Neutrophil (primary cell): Measurements from ENCODE around the gene FNBP1L.

Experiments
- H3K27ac ChIP-seq: fragments of 200-600 bp; sonication (generic); 2 replicates; pipeline ENCODE4 v1.5.1; 2016; ENCODE audit warnings: mild to moderate bottlenecking, moderate library complexity
- H3K27me3 ChIP-seq: fragments of 200-600 bp; sonication (generic); 2 replicates; pipeline ENCODE4 v1.6.0; 2016; ENCODE audit warnings: mild to moderate bottlenecking
- H3K36me3 ChIP-seq: fragments of 200-600 bp; sonication (generic); 2 replicates; pipeline ENCODE4 v1.5.1; 2017
- H3K4me1 ChIP-seq, 2 experiments: fragments of 200-600 bp in 1 of 2; sonication (generic) in 1 of 2; 1 replicate in 1 of 2; 2 replicates in 1 of 2; pipeline versions ENCODE4 v1.5.1 to v1.6.1; 2013 to 2016; ENCODE audit warnings: low read depth in 1 of 2, low read length in 1 of 2, mild to moderate bottlenecking in 1 of 2, moderate library complexity in 1 of 2; ENCODE audit not compliant: control insufficient read depth in 1 of 2, insufficient read depth in 1 of 2
- H3K4me3 ChIP-seq, 2 experiments: fragments of 200-600 bp in 1 of 2; sonication (generic) in 1 of 2; 1 replicate in 1 of 2; 2 replicates in 1 of 2; pipeline ENCODE4 v1.5.1; 2013 to 2016; ENCODE audit warnings: low read depth in 1 of 2, low read length in 1 of 2, mild to moderate bottlenecking in 1 of 2, moderate library complexity in 1 of 2
- H3K9me3 ChIP-seq: fragments of 200-600 bp; sonication (generic); 2 replicates; pipeline ENCODE4 v1.5.1; 2016
- CTCF ChIP-seq: fragments of 200-600 bp; sonication (generic); IDR thresholded peaks from 2 replicates; pipeline ENCODE4 v1.5.1; 2016; ENCODE audit warnings: antibody characterized with exemption

The FNBP1L gene

GRCh38 chr1:93598396-93598795 lies 150.5 kb downstream of the FNBP1L start:
- H3K36me3 ChIP-seq, result no peaks in the 10 kb centered on the region
- no peaks in the 10 kb centered on the region for H3K9me3 ChIP-seq
- H3K27me3 ChIP-seq, result no peaks in the 10 kb centered on the region
- H3K4me3 ChIP-seq, result no peak overlapping the region
- no peak overlapping the region for H3K27ac ChIP-seq
- no peaks in the 10 kb centered on the region for H3K4me1 ChIP-seq
- TF ChIP-seq CTCF, result no peak

- no peaks in the 10 kb centered on the region for H3K27me3 ChIP-seq
- H3K4me1 ChIP-seq, result no peaks in the 10 kb centered on the region
- H3K9me3 ChIP-seq, result no peaks in the 10 kb centered on the region
- no peak overlapping the region for H3K4me3 ChIP-seq
- TF ChIP-seq CTCF, result no peak
- H3K36me3 ChIP-seq, result no peaks in the 10 kb centered on the region
- H3K27ac ChIP-seq, result no peak overlapping the region
Observed at GRCh38 chr1:93598861-93599439, 151.0 kb downstream of the FNBP1L start.

DNA sequence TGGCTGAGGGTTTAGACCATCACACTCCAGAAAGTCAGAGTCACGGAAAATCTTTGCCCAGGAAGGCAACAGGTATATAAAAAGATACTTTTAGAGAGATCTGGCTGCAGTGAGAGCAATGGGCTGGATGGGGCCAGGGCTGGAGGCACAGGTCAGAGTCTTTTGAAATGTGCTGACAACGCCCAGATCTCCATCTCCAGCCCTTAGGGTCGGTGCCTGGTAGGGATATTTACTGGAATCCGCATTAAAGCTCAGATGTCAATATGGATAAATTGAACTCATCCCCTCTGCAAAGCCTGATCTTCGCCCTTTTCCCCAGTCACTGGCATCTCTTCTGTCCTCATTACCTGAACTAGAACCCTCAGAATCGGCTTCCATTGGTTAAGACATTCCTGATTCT lies 151.6 kb downstream of the FNBP1L start:
- Histone ChIP-seq H3K4me3 (no peak overlapping the region), H3K4me1 (no peaks in the 10 kb centered on the region), H3K27me3 (no peaks in the 10 kb centered on the region), H3K27ac (no peak overlapping the region), H3K9me3 (no peaks in the 10 kb centered on the region), H3K36me3 (no peaks in the 10 kb centered on the region)
- no peak for TF ChIP-seq CTCF

GRCh38 chr1:93600663-93601062 lies 152.7 kb downstream of the FNBP1L start:
- no peaks in the 10 kb centered on the region for H3K9me3 ChIP-seq
- H3K4me1 ChIP-seq, result no peaks in the 10 kb centered on the region

GRCh38 chr1:93601686-93602085 lies 153.8 kb downstream of the FNBP1L start:
- Histone ChIP-seq H3K9me3 (no peaks in the 10 kb centered on the region), H3K36me3 (no peaks in the 10 kb centered on the region), H3K4me1 (no peaks in the 10 kb centered on the region), H3K27ac (no peak overlapping the region), H3K4me3 (no peak overlapping the region), H3K27me3 (no peaks in the 10 kb centered on the region)
- no peak for TF ChIP-seq CTCF

More at GRCh38 chr1:93600663-93601062, 152.7 kb downstream of the FNBP1L start:
- Histone ChIP-seq H3K27me3 (no peaks in the 10 kb centered on the region), H3K36me3 (no peaks in the 10 kb centered on the region), H3K4me3 (no peak overlapping the region), H3K27ac (no peak overlapping the region)
- no peak for TF ChIP-seq CTCF

- no peak overlapping the region for H3K27ac ChIP-seq
- H3K27me3 ChIP-seq, result no peaks in the 10 kb centered on the region
- no peaks in the 10 kb centered on the region for H3K9me3 ChIP-seq
- TF ChIP-seq CTCF, result no peak
- H3K4me3 ChIP-seq, result no peak overlapping the region
- H3K4me1 ChIP-seq, result no peaks in the 10 kb centered on the region
- no peaks in the 10 kb centered on the region for H3K36me3 ChIP-seq
Observed at GRCh38 chr1:93602101-93602500, 154.2 kb downstream of the FNBP1L start.
